GM19351 (cell line): ENCODE measurements around the gene PRODH2.

ENCODE experiments used
- ATAC-seq: cut with Tn5 transposase; IDR thresholded peaks from one replicate; pipeline ENCODE4 v1.9.1; 2021; ENCODE audit warnings: mild to moderate bottlenecking, moderate library complexity; ENCODE audit not compliant: unreplicated experiment

Gene PRODH2, protein sequence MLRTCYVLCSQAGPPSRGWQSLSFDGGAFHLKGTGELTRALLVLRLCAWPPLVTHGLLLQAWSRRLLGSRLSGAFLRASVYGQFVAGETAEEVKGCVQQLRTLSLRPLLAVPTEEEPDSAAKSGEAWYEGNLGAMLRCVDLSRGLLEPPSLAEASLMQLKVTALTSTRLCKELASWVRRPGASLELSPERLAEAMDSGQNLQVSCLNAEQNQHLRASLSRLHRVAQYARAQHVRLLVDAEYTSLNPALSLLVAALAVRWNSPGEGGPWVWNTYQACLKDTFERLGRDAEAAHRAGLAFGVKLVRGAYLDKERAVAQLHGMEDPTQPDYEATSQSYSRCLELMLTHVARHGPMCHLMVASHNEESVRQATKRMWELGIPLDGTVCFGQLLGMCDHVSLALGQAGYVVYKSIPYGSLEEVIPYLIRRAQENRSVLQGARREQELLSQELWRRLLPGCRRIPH

GRCh38 chr19:35812220-35813042 lies at the start of gene PRODH2:
PRODH2 (minus strand) TSS chr19:35812845; CDS start chr19:35812805, 40 bp downstream.
- no peak for ATAC-seq

DNA sequence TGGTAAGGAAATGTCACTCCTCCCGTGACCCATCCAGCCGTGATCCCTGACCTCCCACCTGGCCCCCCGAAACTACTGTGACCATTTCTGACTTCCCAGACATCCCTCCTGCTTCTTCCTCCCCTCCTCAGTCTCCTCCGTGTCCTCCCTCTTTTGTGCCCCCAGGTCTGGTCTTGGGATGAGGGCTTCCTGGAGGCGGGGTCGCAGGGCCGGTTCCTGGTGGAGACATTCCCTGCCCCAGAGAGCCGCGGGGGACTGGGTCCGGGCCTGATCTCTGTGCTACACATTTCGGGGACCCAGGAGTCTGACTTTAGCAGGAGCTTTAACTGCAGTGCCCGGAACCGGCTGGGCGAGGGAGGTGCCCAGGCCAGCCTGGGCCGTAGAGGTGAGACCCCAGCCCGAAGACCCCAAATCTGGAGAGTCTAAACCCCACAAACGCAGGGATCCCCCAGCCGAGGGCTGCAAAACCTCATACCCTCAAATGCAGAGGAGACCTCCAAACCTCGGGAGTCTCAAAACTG lies 49.1 kb upstream of the PRODH2 start:
- ATAC-seq: no peak

- ATAC-seq: no peak
These were observed 48.4 kb upstream of the PRODH2 start for GRCh38 chr19:35860818-35861639.

DNA sequence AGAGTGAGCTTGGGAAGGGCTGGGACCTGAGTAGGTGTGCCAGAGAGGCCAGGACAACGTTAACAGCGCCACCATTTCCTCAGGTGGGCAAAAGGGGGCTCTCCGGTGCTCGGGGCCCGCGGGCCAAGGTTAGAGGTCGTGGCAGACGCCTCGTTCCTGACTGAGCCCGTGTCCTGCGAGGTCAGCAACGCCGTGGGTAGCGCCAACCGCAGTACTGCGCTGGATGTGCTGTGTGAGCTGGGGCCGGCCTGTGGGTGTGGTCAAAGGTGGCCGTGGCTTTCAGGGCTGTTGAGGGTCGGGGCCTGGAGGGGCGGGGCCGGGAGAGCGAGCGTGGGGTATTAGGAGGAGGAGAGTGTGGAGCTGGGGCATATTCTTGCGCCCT lies 47.8 kb upstream of the PRODH2 start:
- no peak for ATAC-seq

GRCh38 chr19:35859414-35859813 lies 46.8 kb upstream of the PRODH2 start:
- no peak for ATAC-seq

DNA sequence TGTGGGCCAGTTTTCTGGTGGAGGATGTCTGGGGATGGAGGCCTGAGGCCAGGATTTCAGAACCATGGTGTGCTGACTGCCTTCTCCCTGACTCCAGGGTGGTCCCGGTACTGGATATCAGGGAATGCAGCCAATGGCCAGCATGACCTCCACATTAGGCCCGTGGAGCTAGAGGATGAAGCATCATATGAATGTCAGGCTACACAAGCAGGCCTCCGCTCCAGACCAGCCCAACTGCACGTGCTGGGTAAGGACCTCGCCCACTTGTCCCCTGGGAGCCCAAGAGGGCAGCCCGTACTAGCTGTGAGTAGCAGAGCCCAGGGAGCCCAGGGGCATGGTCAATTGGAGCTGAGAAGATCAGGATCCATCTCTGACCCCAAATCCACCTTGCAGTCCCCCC lies 45.7 kb upstream of the PRODH2 start:
- no peak for ATAC-seq

DNA sequence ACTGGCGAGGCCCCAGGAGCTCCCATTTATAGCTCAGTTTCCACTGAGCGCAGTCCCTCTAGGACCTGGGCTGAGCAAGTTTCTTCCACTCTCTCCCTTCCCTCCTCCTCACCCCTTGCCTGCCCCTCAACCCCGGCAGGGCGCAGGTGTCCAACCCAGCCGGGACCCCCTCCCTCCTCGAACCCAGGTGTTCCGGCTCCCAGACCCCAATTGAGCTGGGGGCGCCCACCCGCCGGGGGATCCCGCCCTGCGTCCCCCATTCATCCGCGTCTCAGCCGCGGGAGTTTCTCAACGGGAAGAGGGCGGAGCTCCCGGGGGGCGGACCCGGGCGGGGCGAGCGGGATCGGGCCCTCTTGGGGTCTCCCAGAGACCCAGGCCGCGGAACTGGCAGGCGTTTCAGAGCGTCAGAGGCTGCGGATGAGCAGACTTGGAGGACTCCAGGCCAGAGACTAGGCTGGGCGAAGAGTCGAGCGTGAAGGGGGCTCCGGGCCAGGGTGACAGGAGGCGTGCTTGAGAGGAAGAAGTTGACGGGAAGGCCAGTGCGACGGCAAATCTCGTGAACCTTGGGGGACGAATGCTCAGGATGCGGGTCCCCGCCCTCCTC lies 44.0 kb upstream of the PRODH2 start, which contains the start of gene KIRREL2:
Gene KIRREL2, plus strand, starts transcription at position 366 of the 604 bp plus-strand sequence. Its CDS starts 209 bp downstream, at position 575.
- ATAC-seq: no peak

GRCh38 chr19:35853038-35853756 lies 40.6 kb upstream of the PRODH2 start:
- no peak for ATAC-seq

DNA sequence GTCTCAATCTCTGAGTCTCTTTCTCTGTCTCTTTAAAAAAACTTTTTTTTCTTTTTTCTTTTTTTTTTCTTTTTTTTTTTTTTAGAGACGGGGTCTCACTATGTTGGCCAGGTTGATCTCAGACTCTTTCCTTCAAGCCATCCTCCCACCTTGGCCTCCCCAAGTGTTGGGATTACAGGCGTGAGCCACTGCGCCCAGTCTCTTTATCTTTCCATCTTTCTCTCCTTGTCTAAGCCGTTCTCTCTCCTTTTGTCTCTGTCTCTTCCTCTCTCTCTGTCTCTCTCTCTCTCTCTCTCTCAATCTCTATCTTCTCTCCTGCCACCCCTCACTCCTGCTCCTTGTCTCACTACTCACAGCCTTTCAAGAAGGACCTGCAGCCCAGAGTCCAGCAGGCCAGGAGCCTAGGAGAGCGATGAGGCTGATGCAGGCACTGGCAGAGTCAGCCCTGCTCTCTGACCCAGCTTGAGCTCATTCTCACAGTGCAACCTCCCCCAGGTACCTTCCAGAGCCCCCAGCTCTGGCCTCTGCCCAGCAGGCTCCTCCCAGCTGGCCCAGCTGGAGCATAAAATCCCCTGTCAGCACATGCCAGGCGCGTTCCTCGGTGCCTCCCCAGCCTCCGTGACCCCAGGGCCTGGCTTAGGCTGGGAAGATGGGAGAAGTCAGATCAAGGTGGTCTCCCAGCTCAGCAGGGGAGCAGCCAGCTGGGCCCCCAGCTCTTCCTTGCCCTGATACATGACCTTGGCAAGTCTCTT lies 39.6 kb upstream of the PRODH2 start, which contains the start of gene NPHS1:
Gene NPHS1, minus strand, starts transcription at position 476 of the 752 bp plus-strand sequence. CDS start 667 bp downstream, outside the sequence.
- no peak for ATAC-seq

DNA sequence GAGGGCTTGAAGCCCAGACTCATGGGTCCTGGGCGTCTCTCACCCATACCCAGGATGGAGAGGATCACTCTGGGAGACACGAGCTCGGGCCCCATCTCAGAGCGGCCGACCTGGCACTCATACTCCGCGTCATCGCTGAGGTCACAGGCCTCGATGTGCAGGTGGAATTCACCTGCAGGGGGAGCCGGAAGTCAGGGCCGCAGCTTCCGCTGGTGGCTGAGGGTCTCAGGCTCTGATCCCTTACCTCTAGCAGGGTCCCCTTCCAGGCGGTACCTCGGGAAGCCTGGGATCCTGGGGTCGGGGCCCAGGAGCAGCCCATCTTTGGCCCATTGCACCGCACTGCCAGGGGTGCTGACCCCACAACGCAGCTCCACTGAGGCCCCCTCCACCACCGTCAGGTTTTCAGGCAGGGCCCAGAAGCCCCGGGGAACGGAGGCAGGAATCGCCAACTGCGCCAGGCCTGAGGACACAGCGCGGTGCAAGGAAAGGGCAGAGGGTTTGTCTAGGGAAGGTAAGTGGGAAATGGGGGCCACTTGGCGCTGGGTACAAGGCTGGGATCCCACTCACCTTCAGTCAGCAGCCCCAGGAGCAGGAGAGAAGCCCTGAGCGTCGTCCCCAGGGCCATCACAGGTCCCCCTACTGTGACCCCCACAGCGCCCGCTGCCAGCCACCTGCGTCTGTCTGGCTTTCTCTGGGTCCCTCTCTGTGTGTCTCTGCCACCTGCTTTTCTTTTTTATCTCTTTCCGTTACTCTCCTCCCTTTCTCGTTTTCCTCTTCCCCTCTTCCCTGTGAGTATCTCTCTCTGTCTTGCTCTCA lies 38.8 kb upstream of the PRODH2 start:
- ATAC-seq: no peak

- ATAC-seq: no peak
These were observed 36.4 kb upstream of the PRODH2 start for GRCh38 chr19:35848919-35849505.

DNA sequence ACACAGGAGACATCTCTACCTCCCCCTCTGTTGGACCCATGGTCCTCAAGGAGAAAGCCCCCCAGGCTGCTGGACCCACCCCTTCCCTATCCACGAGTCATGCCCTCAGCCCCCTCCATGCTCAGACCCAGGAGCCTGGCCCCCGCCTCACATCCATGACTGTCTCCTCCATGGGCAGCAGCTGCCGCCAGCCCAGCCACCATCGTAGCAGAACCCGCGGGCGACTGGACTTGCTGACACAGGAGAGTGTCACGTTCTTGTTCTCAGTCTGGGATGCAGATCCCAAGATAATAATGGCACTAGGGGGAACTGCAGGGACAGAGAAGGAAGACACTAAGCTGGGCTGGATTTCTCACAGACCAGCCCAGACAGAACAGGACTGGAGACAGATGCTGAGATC lies 35.8 kb upstream of the PRODH2 start:
- no peak for ATAC-seq

DNA sequence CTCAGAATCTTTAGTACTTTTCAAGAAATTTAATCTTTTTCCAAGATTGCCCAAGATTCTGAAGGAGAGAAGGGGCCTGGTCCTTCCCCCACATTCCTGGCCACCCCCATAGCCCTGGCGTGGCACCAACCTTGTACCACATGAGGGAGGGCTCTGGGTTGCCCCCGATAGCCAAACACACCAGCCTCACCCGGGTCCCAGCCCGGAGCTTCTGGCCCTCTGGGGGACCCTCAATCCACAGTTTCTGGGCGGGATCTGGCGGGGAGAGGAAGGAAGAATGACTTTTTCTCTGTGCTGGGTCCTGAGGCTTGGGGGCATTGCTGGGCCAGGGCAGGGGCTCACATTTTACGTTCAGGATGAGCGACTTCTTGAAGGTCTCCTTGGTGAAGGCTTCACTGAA lies 35.3 kb upstream of the PRODH2 start:
- no peak for ATAC-seq

- no peak for ATAC-seq
These were observed 33.5 kb upstream of the PRODH2 start for GRCh38 chr19:35846038-35846668.

DNA sequence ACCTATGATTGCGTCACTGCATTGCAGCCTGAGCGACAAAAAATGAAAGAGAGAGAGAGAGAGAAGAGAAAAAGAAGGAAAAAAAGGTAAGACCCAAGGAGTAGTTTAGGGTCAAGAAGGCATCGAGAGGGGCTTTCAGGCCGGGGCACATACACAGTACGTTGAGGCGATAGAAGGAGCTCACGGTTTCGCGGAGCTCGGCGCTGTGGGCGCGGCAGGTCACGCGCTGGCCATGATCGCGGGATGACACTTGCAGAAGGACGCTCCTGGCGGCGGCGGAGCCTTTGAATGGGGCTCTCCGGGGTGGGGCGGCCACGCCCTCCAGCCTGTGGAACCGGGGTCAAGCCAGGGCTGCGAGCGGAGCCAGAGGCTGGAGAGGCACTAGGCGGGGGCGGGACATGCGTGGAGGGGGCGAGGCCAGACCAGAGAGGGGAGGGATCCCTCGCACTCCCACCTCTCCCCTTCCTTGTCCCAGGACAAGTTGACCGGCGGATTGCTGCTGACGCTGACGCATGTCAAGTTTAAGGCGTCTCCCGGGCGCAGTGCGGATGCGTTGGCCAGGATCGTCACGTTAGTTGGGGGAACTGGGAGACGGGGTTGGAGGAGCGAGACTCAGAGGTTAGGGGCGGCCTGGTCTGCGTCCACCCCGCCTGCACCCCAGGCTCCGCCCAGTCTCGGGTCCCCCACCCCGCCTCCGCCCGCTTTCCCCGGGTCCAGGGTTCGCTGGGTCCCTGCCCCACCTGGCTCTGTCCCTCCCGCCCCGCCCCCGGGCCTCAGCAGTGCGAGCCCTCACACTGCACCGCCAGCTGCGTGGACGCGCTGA lies 32.8 kb upstream of the PRODH2 start:
- ATAC-seq: no peak

- ATAC-seq: no peak
These were observed 32.0 kb upstream of the PRODH2 start for GRCh38 chr19:35844482-35845214.
